Neuronal stem cell (in vitro differentiated cells): ENCODE measurements around the gene CHI3L1.

Experiments used
- DNase-seq: peaks from one replicate; pipeline ENCODE4 v3.0.0-alpha.2; 2013; ENCODE audit warnings: low spot score
- H2AFZ ChIP-seq: one replicate; pipeline ENCODE4 v1.6.1; 2013; ENCODE audit warnings: mild to moderate bottlenecking, low read length, inconsistent platforms
- H2AK5ac ChIP-seq: 2 replicates; pipeline ENCODE4 v1.6.1; 2013; ENCODE audit warnings: low read depth, mild to moderate bottlenecking, inconsistent platforms, low read length, moderate library complexity, mixed read lengths
- H2BK120ac ChIP-seq: 2 replicates; pipeline ENCODE4 v1.6.1; 2013; ENCODE audit warnings: low read depth, mild to moderate bottlenecking, inconsistent platforms, low read length, moderate library complexity, mixed read lengths
- H2BK12ac ChIP-seq: one replicate; pipeline ENCODE4 v1.6.1; 2013; ENCODE audit warnings: low read length, inconsistent platforms
- H2BK15ac ChIP-seq: 2 replicates; pipeline ENCODE4 v1.6.1; 2013; ENCODE audit warnings: mild to moderate bottlenecking, low read length, inconsistent platforms, mixed read lengths
- H2BK5ac ChIP-seq: one replicate; pipeline ENCODE4 v1.6.1; 2013; ENCODE audit warnings: inconsistent platforms, mild to moderate bottlenecking, low read length, moderate library complexity
- H3K14ac ChIP-seq: one replicate; pipeline ENCODE4 v1.6.1; 2013; ENCODE audit warnings: low read length, inconsistent platforms
- H3K18ac ChIP-seq: 2 replicates; pipeline ENCODE4 v1.6.1; 2013; ENCODE audit warnings: low read length, inconsistent platforms
- H3K23ac ChIP-seq: 2 replicates; pipeline ENCODE4 v1.6.1; 2013; ENCODE audit warnings: low read depth, mild to moderate bottlenecking, mixed read lengths, low read length, inconsistent platforms; ENCODE audit not compliant: poor library complexity
- H3K27ac ChIP-seq: replicated peaks from 3 replicates; pipeline ENCODE4 v1.5.1; 2013; ENCODE audit warnings: low read length, inconsistent platforms
- H3K27me3 ChIP-seq, 3 experiments: 2 replicates each; pipeline ENCODE4 v1.6.1; 2013; ENCODE audit warnings: low read length in 3 of 3, mild to moderate bottlenecking in 2 of 3, inconsistent platforms in 1 of 3, low read depth in 1 of 3, mixed read lengths in 1 of 3, moderate library complexity in 1 of 3; ENCODE audit not compliant: control insufficient read depth in 3 of 3, insufficient read depth in 3 of 3
- H3K36me3 ChIP-seq, 2 donors: replicated peaks in 1 of 2; 2 replicates each; pipeline ENCODE4 v1.6.1; 2013; ENCODE audit warnings: low read length in 2 of 2; ENCODE audit not compliant: control insufficient read depth in 2 of 2, insufficient read depth in 2 of 2
- H3K4ac ChIP-seq: 2 replicates; pipeline ENCODE4 v1.6.1; 2013; ENCODE audit warnings: inconsistent platforms, mild to moderate bottlenecking, low read length, moderate library complexity
- H3K4me1 ChIP-seq, 2 donors: 1 replicate in 1 of 2; 2 replicates in 1 of 2; pipeline ENCODE4 v1.6.1; 2013; ENCODE audit warnings: low read length in 2 of 2, low read depth in 1 of 2; ENCODE audit not compliant: control insufficient read depth in 2 of 2, insufficient read depth in 1 of 2
- H3K4me2 ChIP-seq: one replicate; pipeline ENCODE4 v1.6.1; 2013; ENCODE audit warnings: mild to moderate bottlenecking, low read length, inconsistent platforms; ENCODE audit not compliant: insufficient read depth, poor library complexity, severe bottlenecking
- H3K4me3 ChIP-seq, 2 donors: 2 replicates each; pipeline ENCODE4 v1.5.1; 2013; ENCODE audit warnings: low read length in 2 of 2, mild to moderate bottlenecking in 2 of 2, inconsistent platforms in 1 of 2, moderate library complexity in 1 of 2
- H3K79me1 ChIP-seq: one replicate; pipeline ENCODE4 v1.6.1; 2013; ENCODE audit warnings: low read depth, mild to moderate bottlenecking, inconsistent platforms, low read length, moderate library complexity
- H3K9ac ChIP-seq: one replicate; pipeline ENCODE4 v1.6.1; 2013; ENCODE audit warnings: mild to moderate bottlenecking, low read depth, low read length, inconsistent platforms; ENCODE audit not compliant: poor library complexity
- H3K9me3 ChIP-seq, 2 donors: replicated peaks in 1 of 2; 2 replicates each; pipeline versions ENCODE3 to v1.6.1; 2013; ENCODE audit warnings: low read length in 2 of 2, mild to moderate bottlenecking in 2 of 2, inconsistent platforms in 1 of 2, low read depth in 1 of 2, mixed read lengths in 1 of 2, moderate library complexity in 1 of 2; ENCODE audit not compliant: control insufficient read depth in 2 of 2, insufficient read depth in 1 of 2
- H4K8ac ChIP-seq: one replicate; pipeline ENCODE4 v1.6.1; 2013; ENCODE audit warnings: low read depth, mild to moderate bottlenecking, inconsistent platforms, low read length, moderate library complexity
- H4K91ac ChIP-seq: one replicate; pipeline ENCODE4 v1.6.1; 2013; ENCODE audit warnings: low read length, low read depth, mild to moderate bottlenecking, inconsistent platforms; ENCODE audit not compliant: poor library complexity
- WGBS, 2 donors: extraction: QIAGEN DNeasy Blood & Tissue Kit; methylation state at CpG; one replicate each; pipeline ENCODE4 v1.1.7; 2013; ENCODE audit warnings: missing lambda C conversion rate in 2 of 2, mixed read lengths in 1 of 2; ENCODE audit not compliant: insufficient read length in 2 of 2, insufficient replicate concordance in 1 of 2; ENCODE audit errors: extremely low coverage in 2 of 2; 5-methylcytosine and 5-hydroxymethylcytosine counted together

Gene CHI3L1

GRCh38 chr1:203162403-203162802 lies 24.1 kb downstream of the CHI3L1 start:
- no peak overlapping the region for H3K18ac ChIP-seq
- no CpG with 5 or more reads among the region's 1 CpG for WGBS, 2 donors
- H4K91ac ChIP-seq: no peak overlapping the region
- H4K8ac ChIP-seq: no peak overlapping the region
- no peak overlapping the region for H2BK5ac ChIP-seq
- no peak overlapping the region for H3K4ac ChIP-seq
- no peak overlapping the region for H2BK120ac ChIP-seq
- no peak overlapping the region for H2BK12ac ChIP-seq
- H3K27ac ChIP-seq: no peak overlapping the region
- H3K27me3 ChIP-seq: no peaks in the 10 kb centered on the region
- no peak overlapping the region for H3K9ac ChIP-seq
- no peak overlapping the region for H2AK5ac ChIP-seq
- H3K36me3 ChIP-seq: no peaks in the 10 kb centered on the region
- peaks cover 0 to 4% of the 10 kb centered on the region in 2 donors for H3K9me3 ChIP-seq
- H3K79me1 ChIP-seq: no peaks in the 10 kb centered on the region
- no peak overlapping the region for H3K14ac ChIP-seq
- peak overlapping the region; percentile 15 for H2BK15ac ChIP-seq
- H2AFZ ChIP-seq: no peak overlapping the region
- no peak overlapping the region for H3K23ac ChIP-seq
- no peak overlapping the region for H3K4me2 ChIP-seq
- H3K4me1 ChIP-seq: peaks cover 0 to 7% of the 10 kb centered on the region in 2 donors
- no peak for DNase-seq
- no peak overlapping the region for H3K4me3 ChIP-seq

- WGBS, 2 donors: no CpG with 5 or more reads among the region's 11 CpGs
- no peaks in the 10 kb centered on the region for H3K36me3 ChIP-seq
- DNase-seq: no peak
Observed at GRCh38 chr1:203161703-203162102, 24.8 kb downstream of the CHI3L1 start.

GRCh38 chr1:203161175-203161574 lies 25.3 kb downstream of the CHI3L1 start:
- H3K9ac ChIP-seq: no peak overlapping the region
- H3K36me3 ChIP-seq: no peaks in the 10 kb centered on the region
- H2AK5ac ChIP-seq: no peak overlapping the region
- H2BK5ac ChIP-seq: no peak overlapping the region
- H2BK120ac ChIP-seq: no peak overlapping the region
- H3K4me1 ChIP-seq: peaks cover 0 to 3% of the 10 kb centered on the region in 2 donors
- WGBS, 2 donors: no CpG with 5 or more reads among the region's 6 CpGs
- no peak overlapping the region for H3K18ac ChIP-seq
- H3K27ac ChIP-seq: no peak overlapping the region
- H3K14ac ChIP-seq: no peak overlapping the region
- no peak overlapping the region for H3K4me2 ChIP-seq
- H2BK15ac ChIP-seq: no peak overlapping the region
- no peaks in the 10 kb centered on the region for H3K27me3 ChIP-seq
- no peak overlapping the region for H2AFZ ChIP-seq
- no peak overlapping the region for H3K23ac ChIP-seq
- no peaks in the 10 kb centered on the region for H3K79me1 ChIP-seq
- H4K8ac ChIP-seq: no peak overlapping the region
- peaks cover 0 to 4% of the 10 kb centered on the region in 2 donors for H3K9me3 ChIP-seq
- DNase-seq: no peak
- no peak overlapping the region for H2BK12ac ChIP-seq
- no peak overlapping the region for H4K91ac ChIP-seq
- H3K4me3 ChIP-seq: no peak overlapping the region
- H3K4ac ChIP-seq: no peak overlapping the region

More at GRCh38 chr1:203161703-203162102, 24.8 kb downstream of the CHI3L1 start:
- Histone ChIP-seq H4K8ac (no peak overlapping the region), H3K23ac (peak overlapping the region; percentile 19), H2BK5ac (no peak overlapping the region), H2BK15ac (peak overlapping the region; percentile 75), H3K4me1 (peaks cover 0 to 4% of the 10 kb centered on the region in 2 donors), H3K18ac (no peak overlapping the region), H3K27ac (no peak overlapping the region), H3K27me3 (no peaks in the 10 kb centered on the region), H3K9ac (no peak overlapping the region), H2BK12ac (no peak overlapping the region), H2AFZ (no peak overlapping the region), H3K14ac (no peak overlapping the region), H3K4ac (no peak overlapping the region), H3K79me1 (no peaks in the 10 kb centered on the region), H4K91ac (peak overlapping the region; percentile 62), H3K4me2 (no peak overlapping the region), H3K9me3 (peaks cover 0 to 4% of the 10 kb centered on the region in 2 donors), H3K4me3 (peak overlapping the region in 1 of 2 donors; percentile 49), H2BK120ac (no peak overlapping the region), H2AK5ac (peak overlapping the region; percentile 38)

DNA sequence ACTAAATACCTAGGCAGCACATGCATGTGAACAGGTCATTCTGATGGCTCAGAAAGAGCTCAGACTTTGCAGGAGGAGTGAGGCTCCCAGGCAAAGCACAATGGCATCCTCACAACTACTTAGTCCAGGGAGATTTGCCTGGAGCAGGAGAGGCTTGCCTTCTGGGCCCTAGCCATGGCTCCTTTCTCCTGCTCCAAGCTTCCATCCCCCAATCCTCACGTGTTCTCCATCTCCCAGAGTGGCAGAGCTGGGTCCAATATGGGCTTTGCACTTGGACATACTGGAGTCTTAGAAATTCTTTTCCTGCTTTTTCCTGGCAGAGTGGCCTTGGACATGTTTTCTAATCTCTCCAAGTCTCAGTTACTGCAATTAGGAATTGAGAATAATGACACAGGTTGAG lies 26.7 kb downstream of the CHI3L1 start:
- Histone ChIP-seq H2AFZ (no peak overlapping the region), H3K27ac (no peak overlapping the region), H2BK12ac (no peak overlapping the region), H3K9me3 (peaks cover 0 to 4% of the 10 kb centered on the region in 2 donors), H3K4me3 (peak overlapping the region in 1 of 2 donors; percentile 18), H3K4me2 (no peak overlapping the region), H3K79me1 (no peaks in the 10 kb centered on the region), H4K8ac (no peak overlapping the region), H2BK5ac (no peak overlapping the region), H4K91ac (no peak overlapping the region), H3K9ac (peak overlapping the region; percentile 63), H2BK120ac (no peak overlapping the region), H3K14ac (no peak overlapping the region), H3K4ac (no peak overlapping the region), H2AK5ac (no peak overlapping the region), H3K36me3 (no peaks in the 10 kb centered on the region), H3K23ac (no peak overlapping the region), H3K18ac (peak overlapping the region; percentile 27), H2BK15ac (no peak overlapping the region), H3K4me1 (peaks cover 0 to 6% of the 10 kb centered on the region in 2 donors), H3K27me3 (no peaks in the 10 kb centered on the region)
- WGBS, 2 donors: no CpG with 5 or more reads among the region's 1 CpG
- no peak for DNase-seq
